ENCODE data around the gene FSIP1. TPM values are rescaled to one million over a fixed set of nuclear protein-coding genes. Genes with fewer than 3 reads are reported as not detected.
A peak's percentile ranks its signal among the peaks of the same experiment; 100 is the strongest.

FSIP1 gene
- total RNA-seq, 1 experiment from 2014 or later: 1.3 TPM

DNA sequence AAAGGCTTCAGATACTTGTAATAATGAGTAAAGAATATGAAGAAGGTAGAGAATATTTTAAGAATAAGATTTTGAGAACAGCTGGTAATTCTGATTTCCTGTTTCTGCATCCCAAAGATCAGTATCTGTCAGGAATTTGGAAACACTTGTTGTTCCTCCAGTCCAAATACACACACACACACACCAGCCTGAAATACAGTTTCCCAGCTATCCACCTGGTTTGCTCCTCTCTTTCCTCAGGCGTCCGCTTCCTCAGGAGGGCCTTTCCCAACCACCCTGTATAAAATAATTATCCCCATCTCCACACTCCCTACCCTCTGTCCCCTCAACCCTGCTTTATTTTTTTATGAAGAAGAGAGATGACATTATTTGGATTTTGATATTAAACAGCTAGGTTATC, 2.0 kb upstream of the FSIP1 start:
- Histone ChIP-seq H3K27me3 (replicated peaks; ENCODE audit: control insufficient read depth, insufficient read depth, low read length) (no peaks in the 10 kb centered on the region), H3K9me3 (no peaks in the 10 kb centered on the region), H3K36me3 (ENCODE audit: control insufficient read depth, insufficient read depth, low read length) (no peaks in the 10 kb centered on the region), H3K4me1 (peaks cover 32% of the 10 kb centered on the region), H3K4me3 (ENCODE audit: low read depth, low read length) (no peak overlapping the region)
- Mint-ChIP-seq H3K27me3 (ENCODE audit: insufficient read depth, unreplicated experiment) (no peaks in the 10 kb centered on the region), H3K36me3 (ENCODE audit: insufficient read depth, unreplicated experiment) (no peaks in the 10 kb centered on the region), H3K4me3 (ENCODE audit: unreplicated experiment) (peak overlapping the region; percentile 67), H3K4me1 (ENCODE audit: low read depth, unreplicated experiment) (peaks cover 24% of the 10 kb centered on the region), H3K9me3 (ENCODE audit: unreplicated experiment) (no peaks in the 10 kb centered on the region), H3K27ac (ENCODE audit: unreplicated experiment) (no peak overlapping the region)
- TF ChIP-seq, protein P1, sequence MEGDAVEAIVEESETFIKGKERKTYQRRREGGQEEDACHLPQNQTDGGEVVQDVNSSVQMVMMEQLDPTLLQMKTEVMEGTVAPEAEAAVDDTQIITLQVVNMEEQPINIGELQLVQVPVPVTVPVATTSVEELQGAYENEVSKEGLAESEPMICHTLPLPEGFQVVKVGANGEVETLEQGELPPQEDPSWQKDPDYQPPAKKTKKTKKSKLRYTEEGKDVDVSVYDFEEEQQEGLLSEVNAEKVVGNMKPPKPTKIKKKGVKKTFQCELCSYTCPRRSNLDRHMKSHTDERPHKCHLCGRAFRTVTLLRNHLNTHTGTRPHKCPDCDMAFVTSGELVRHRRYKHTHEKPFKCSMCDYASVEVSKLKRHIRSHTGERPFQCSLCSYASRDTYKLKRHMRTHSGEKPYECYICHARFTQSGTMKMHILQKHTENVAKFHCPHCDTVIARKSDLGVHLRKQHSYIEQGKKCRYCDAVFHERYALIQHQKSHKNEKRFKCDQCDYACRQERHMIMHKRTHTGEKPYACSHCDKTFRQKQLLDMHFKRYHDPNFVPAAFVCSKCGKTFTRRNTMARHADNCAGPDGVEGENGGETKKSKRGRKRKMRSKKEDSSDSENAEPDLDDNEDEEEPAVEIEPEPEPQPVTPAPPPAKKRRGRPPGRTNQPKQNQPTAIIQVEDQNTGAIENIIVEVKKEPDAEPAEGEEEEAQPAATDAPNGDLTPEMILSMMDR (IDR thresholded peaks at IDR 0.05; ENCODE audit: insufficient read depth in 1 of 2, low read depth in 1 of 2, low read length in 1 of 2, severe bottlenecking in 1 of 2, unreplicated experiment in 1 of 2): no peak
- no TSS peak for BruUV-seq (replicated peaks)
- no peak for DNase-seq
- ChIA-PET POLR2A (no interaction called here), CTCF (no interaction called here)
- intact Hi-C loops (cut with micrococcal nuclease; ENCODE audit: unreplicated experiment): loop anchor here (5.0 to 10.0 kb wide), 2 partner anchors 148 to 220 kb away; partner anchors contain the start of gene EIF2AK4

DNA sequence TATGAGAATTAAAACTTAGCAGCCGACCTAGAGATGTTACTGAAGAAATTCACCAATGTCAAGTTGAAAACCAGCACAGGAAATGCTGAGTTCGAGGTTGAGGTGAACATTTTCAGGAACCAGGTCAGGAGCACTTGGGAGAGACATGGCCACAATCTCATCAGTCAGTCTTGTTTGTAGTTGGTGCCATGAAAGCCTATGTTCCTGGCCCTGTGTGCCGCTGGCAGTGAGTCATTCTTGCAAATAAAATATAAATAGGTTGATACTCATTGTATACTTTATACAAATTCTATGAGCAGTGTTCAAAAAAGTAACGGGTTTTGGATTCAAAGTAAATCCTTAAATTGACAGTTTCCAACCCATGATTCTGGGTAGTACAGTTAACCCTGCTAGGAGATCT, 1.5 kb upstream of the FSIP1 start:
- no peak for DNase-seq
- no peaks in the 10 kb centered on the region for H3K27me3 ChIP-seq (replicated peaks; ENCODE audit: control insufficient read depth, insufficient read depth, low read length)
- TF ChIP-seq, protein P1 (IDR thresholded peaks at IDR 0.05; ENCODE audit: insufficient read depth in 1 of 2, low read depth in 1 of 2, low read length in 1 of 2, severe bottlenecking in 1 of 2, unreplicated experiment in 1 of 2): no peak
- Mint-ChIP-seq H3K27ac (ENCODE audit: unreplicated experiment) (peak overlapping the region; percentile 21), H3K27me3 (ENCODE audit: insufficient read depth, unreplicated experiment) (no peaks in the 10 kb centered on the region), H3K4me3 (ENCODE audit: unreplicated experiment) (peak overlapping the region; percentile 72), H3K4me1 (ENCODE audit: low read depth, unreplicated experiment) (peaks cover 24% of the 10 kb centered on the region), H3K9me3 (ENCODE audit: unreplicated experiment) (no peaks in the 10 kb centered on the region), H3K36me3 (ENCODE audit: insufficient read depth, unreplicated experiment) (no peaks in the 10 kb centered on the region)
- peaks cover 32% of the 10 kb centered on the region for H3K4me1 ChIP-seq
- POLR2A ChIA-PET: no interaction called here
- H3K9me3 ChIP-seq: no peaks in the 10 kb centered on the region
- BruUV-seq (replicated peaks): no TSS peak
- CTCF ChIA-PET: no interaction called here
- H3K4me3 ChIP-seq (ENCODE audit: low read depth, low read length): peak overlapping the region; percentile 92
- intact Hi-C loops (cut with micrococcal nuclease; ENCODE audit: unreplicated experiment): loop anchor here (10.0 kb wide), 1 partner anchor 221 kb away; no protein-coding TSS in a partner anchor
- no peaks in the 10 kb centered on the region for H3K36me3 ChIP-seq (ENCODE audit: control insufficient read depth, insufficient read depth, low read length)

DNA sequence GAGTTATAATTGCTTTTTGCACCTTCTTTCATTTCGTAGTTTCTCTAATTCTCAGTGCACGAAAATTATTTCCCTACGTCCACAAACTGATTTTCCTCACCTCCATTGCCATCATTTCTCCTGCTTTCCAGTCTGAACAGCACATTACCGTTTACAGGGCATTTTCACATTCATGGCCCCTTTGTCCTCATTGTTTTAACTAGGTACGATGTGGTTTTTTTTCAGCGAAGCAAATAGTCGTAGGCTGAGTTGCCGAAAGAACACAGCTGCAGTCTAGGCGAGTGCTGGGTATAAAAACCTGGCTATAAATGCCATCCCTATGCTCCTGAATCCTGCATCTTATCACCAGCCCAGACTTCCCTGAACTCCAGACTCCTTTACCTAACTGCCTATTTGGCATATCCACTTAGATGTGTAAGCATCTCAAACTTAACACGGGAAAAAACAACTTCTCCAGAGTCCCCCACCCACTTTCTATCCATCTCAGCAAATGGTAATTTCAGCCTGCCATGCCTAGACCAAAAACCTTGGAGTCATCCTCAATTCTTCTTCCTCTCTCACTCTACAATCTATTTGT, 691 bp upstream of the FSIP1 start:
- Mint-ChIP-seq H3K9me3 (ENCODE audit: unreplicated experiment) (no peaks in the 10 kb centered on the region), H3K27me3 (ENCODE audit: insufficient read depth, unreplicated experiment) (no peaks in the 10 kb centered on the region), H3K4me3 (ENCODE audit: unreplicated experiment) (peak overlapping the region; percentile 72), H3K36me3 (ENCODE audit: insufficient read depth, unreplicated experiment) (no peaks in the 10 kb centered on the region), H3K27ac (ENCODE audit: unreplicated experiment) (peak overlapping the region; percentile 21), H3K4me1 (ENCODE audit: low read depth, unreplicated experiment) (peaks cover 24% of the 10 kb centered on the region)
- TF ChIP-seq, protein P1 (IDR thresholded peaks at IDR 0.05; ENCODE audit: insufficient read depth in 1 of 2, low read depth in 1 of 2, low read length in 1 of 2, severe bottlenecking in 1 of 2, unreplicated experiment in 1 of 2): no peak
- Histone ChIP-seq H3K36me3 (ENCODE audit: control insufficient read depth, insufficient read depth, low read length) (no peaks in the 10 kb centered on the region), H3K4me1 (peaks cover 32% of the 10 kb centered on the region), H3K4me3 (ENCODE audit: low read depth, low read length) (peak overlapping the region; percentile 92), H3K27me3 (replicated peaks; ENCODE audit: control insufficient read depth, insufficient read depth, low read length) (no peaks in the 10 kb centered on the region), H3K9me3 (no peaks in the 10 kb centered on the region)
- CTCF ChIA-PET: interaction anchor here (0.9 kb wide), 1 partner anchor 97 kb away, joined by 3 read pairs; no protein-coding TSS in a partner anchor
- POLR2A ChIA-PET: interaction anchor here (0.6 to 1.5 kb wide), 2 partner anchors 151 to 242 kb away, joined by 3 to 5 read pairs; partner anchors contain the start of gene EIF2AK4
- intact Hi-C loops (cut with micrococcal nuclease; ENCODE audit: unreplicated experiment): loop anchor here (2.0 to 10.0 kb wide), 2 partner anchors 193 to 221 kb away; no protein-coding TSS in a partner anchor
- no peak for DNase-seq
- TSS peak; percentile 72 for BruUV-seq (replicated peaks)

Measured in Caco-2 (cell line).